GM21717 (cell line): ENCODE measurements around the gene PRKACG.
"Not testable (repeated sequence)": the region's sequence is repeated elsewhere in the genome, so short reads cannot be mapped to it uniquely, and the experiment has no call there.

Experiments used
- ATAC-seq: cut with Tn5 transposase; IDR thresholded peaks from one replicate; pipeline ENCODE4 v1.9.1; 2021; ENCODE audit warnings: mild to moderate bottlenecking, moderate library complexity; ENCODE audit not compliant: unreplicated experiment

PRKACG gene

GRCh38 chr9:69027355-69028097 lies 13.6 kb upstream of the PRKACG start:
- peak; percentile 83 for ATAC-seq

- no peak for ATAC-seq
These were observed 9.7 kb upstream of the PRKACG start for GRCh38 chr9:69023650-69024049.

- ATAC-seq, result no peak
These were observed 6.6 kb upstream of the PRKACG start for GRCh38 chr9:69020301-69021145.

GRCh38 chr9:69019808-69020207 lies 5.9 kb upstream of the PRKACG start:
- no peak for ATAC-seq

GRCh38 chr9:69018737-69019136 lies 4.8 kb upstream of the PRKACG start:
- no peak for ATAC-seq

- no peak for ATAC-seq
These were observed 2.5 kb upstream of the PRKACG start for GRCh38 chr9:69016191-69017096.

- no peak for ATAC-seq
These were observed 558 bp downstream of the PRKACG start for GRCh38 chr9:69013382-69013727.

- ATAC-seq, result no peak
These were observed 1.1 kb downstream of the PRKACG start for GRCh38 chr9:69012696-69013381.

- ATAC-seq, result no peak
These were observed 4.2 kb downstream of the PRKACG start for GRCh38 chr9:69009708-69010107.

- no peak for ATAC-seq
These were observed 9.1 kb downstream of the PRKACG start for GRCh38 chr9:69004836-69005235.

GRCh38 chr9:69003051-69003450 lies 10.9 kb downstream of the PRKACG start:
- no peak for ATAC-seq

GRCh38 chr9:69001921-69002320 lies 12.0 kb downstream of the PRKACG start:
- ATAC-seq, result no peak

GRCh38 chr9:68999393-69000105 lies 14.4 kb downstream of the PRKACG start:
- peak; percentile 81 for ATAC-seq

GRCh38 chr9:68998812-68999211 lies 15.1 kb downstream of the PRKACG start:
- no peak for ATAC-seq

GRCh38 chr9:68998385-68998784 lies 15.5 kb downstream of the PRKACG start:
- no peak for ATAC-seq

GRCh38 chr9:68997666-68998065 lies 16.2 kb downstream of the PRKACG start:
- ATAC-seq, result no peak

GRCh38 chr9:68996462-68996861 lies 17.5 kb downstream of the PRKACG start:
- ATAC-seq, result no peak

GRCh38 chr9:68995776-68996175 lies 18.1 kb downstream of the PRKACG start:
- no peak for ATAC-seq

GRCh38 chr9:68991457-68991856 lies 22.5 kb downstream of the PRKACG start:
- ATAC-seq, result no peak

GRCh38 chr9:68986949-68987348 lies 27.0 kb downstream of the PRKACG start:
- ATAC-seq, result not testable (repeated sequence)
